OCI-LY7 (cell line): ENCODE data around the gene RAB3D. TPM values are rescaled to one million over a fixed set of nuclear protein-coding genes. Genes with fewer than 3 reads are reported as not detected.

Source experiments
- Bru-seq: library from RNA; stranded (reverse); fragments of 400-500 nt; gene quantifications from one replicate; lab custom pipeline; 2021; lab: Mats Ljungman, UMichigan
- BruChase-seq, 2 experiments: library from RNA; stranded (reverse); fragments of 400-500 nt; gene quantifications; one replicate each; lab custom pipeline; 2021; lab: Mats Ljungman, UMichigan
- BruUV-seq: library from RNA; stranded (reverse); fragments of 400-500 nt; replicated peaks from 2 replicates; lab custom pipeline; 2021; lab: Mats Ljungman, UMichigan
- CTCF ChIA-PET: fragments of 300-600 bp; sonication (Branson Sonifier 250); formaldehyde crosslinking; loops from one replicate; lab custom pipeline; 2022; ENCODE audit warnings: antibody characterized with exemption; ENCODE audit not compliant: unreplicated experiment; lab: Charles Lee
- POLR2A ChIA-PET: fragments of 300-600 bp; sonication (Branson Sonifier 250); formaldehyde crosslinking; loops from one replicate; lab custom pipeline; 2022; ENCODE audit warnings: antibody characterized with exemption; lab: Charles Lee
- DNase-seq: peaks from one replicate; pipeline ENCODE4 v3.0.0-alpha.2; 2015; ENCODE audit warnings: low spot score
- H2AFZ ChIP-seq: fragments of 200-600 bp; sonication (generic), shearing (Covaris generic); 2 replicates; pipeline ENCODE4 v1.6.1; 2014; ENCODE audit warnings: mild to moderate bottlenecking, antibody characterized with exemption, low read length, moderate library complexity
- H3K27ac ChIP-seq: fragments of 200-600 bp; sonication (generic); 2 replicates; pipeline ENCODE4 v1.5.1; 2014; ENCODE audit warnings: mixed run types, low read depth, mild to moderate bottlenecking, moderate library complexity, low read length, inconsistent platforms; ENCODE audit not compliant: poor library complexity, severe bottlenecking
- H3K36me3 ChIP-seq: fragments of 200-600 bp; sonication (generic); 2 replicates; pipeline ENCODE4 v1.6.1; 2014; ENCODE audit warnings: mild to moderate bottlenecking, antibody characterized with exemption, low read length, moderate library complexity, mixed read lengths; ENCODE audit not compliant: insufficient read depth
- H3K4me1 ChIP-seq: fragments of 200-600 bp; sonication (generic); 2 replicates; pipeline ENCODE4 v1.5.1; 2014; ENCODE audit warnings: mild to moderate bottlenecking, low read length; ENCODE audit not compliant: insufficient read depth, poor library complexity, severe bottlenecking
- H3K4me2 ChIP-seq: fragments of 200-600 bp; sonication (generic); 2 replicates; pipeline ENCODE4 v1.6.1; 2014; ENCODE audit warnings: mild to moderate bottlenecking, low read length
- H3K4me3 ChIP-seq: fragments of 200-600 bp; sonication (generic); 2 replicates; pipeline ENCODE4 v1.5.1; 2014; ENCODE audit warnings: mild to moderate bottlenecking, low read depth, low read length; ENCODE audit not compliant: poor library complexity, severe bottlenecking
- H3K79me2 ChIP-seq: fragments of 200-600 bp; sonication (generic); 2 replicates; pipeline ENCODE4 v1.6.1; 2016; ENCODE audit warnings: low read depth, mild to moderate bottlenecking, low read length, moderate library complexity, mixed read lengths; ENCODE audit not compliant: insufficient read depth
- H3K9me2 ChIP-seq: fragments of 200-600 bp; sonication (generic); 2 replicates; pipeline ENCODE4 v1.6.1; 2016; ENCODE audit warnings: mild to moderate bottlenecking, low read length, mixed read lengths; ENCODE audit not compliant: insufficient read depth
- H3K9me3 ChIP-seq: fragments of 200-600 bp; sonication (generic); 2 replicates; pipeline ENCODE4 v1.6.1; 2014; ENCODE audit warnings: mild to moderate bottlenecking, mixed run types, low read length, mixed read lengths
- H4K20me1 ChIP-seq: fragments of 200-600 bp; sonication (generic); 2 replicates; pipeline ENCODE4 v1.6.1; 2014; ENCODE audit warnings: mild to moderate bottlenecking, antibody characterized with exemption, low read length, moderate library complexity, mixed read lengths; ENCODE audit not compliant: insufficient read depth
- CTCF ChIP-seq: fragments of 200-600 bp; sonication (generic); conservative IDR thresholded peaks from 2 replicates; pipeline ENCODE4 v1.5.1; 2014; ENCODE audit warnings: mild to moderate bottlenecking, antibody characterized with exemption, low read length, moderate library complexity, mixed read lengths
- EZH2phosphoT487 ChIP-seq: fragments of 200-600 bp; sonication (generic); IDR thresholded peaks from 2 replicates; pipeline ENCODE4 v1.6.1; 2018; ENCODE audit warnings: low read depth, borderline replicate concordance, mild to moderate bottlenecking, mixed run types, antibody characterized with exemption, low read length, moderate library complexity, mixed read lengths
- intact Hi-C: fragments of 100-400 bp; cut with micrococcal nuclease; formaldehyde crosslinking; loops from one replicate; pipeline ENCODE4 v1.10.0; 2022; ENCODE audit not compliant: unreplicated experiment
- long read RNA-seq: library from polyadenylated mRNA; stranded (forward); transcript quantifications from one replicate; pipeline ENCODE4 v2.0.0, GENCODE V29; 2022
- total RNA-seq, 2 experiments: library from RNA; depleted of rRNA in 1 of 2; stranded (reverse); fragments of >200 nt in 1 of 2; shearing (Covaris generic) in 1 of 2; gene quantifications; 2 replicates each; pipeline ENCODE4 v1.2.3, GENCODE V29; 2014 to 2022

The RAB3D gene
- total RNA-seq (2014; rRNA removed; shearing (Covaris generic)) (1.1 and 1.9 TPM in 2 replicates), total RNA-seq (2022) (7.7 and 8.4 TPM in 2 replicates), Bru-seq, nascent RNA (percentile 42 among the genes with signal in this experiment), BruChase-seq, experiment 1, labeled RNA remaining after a 6-hour chase (percentile 46 among the genes with signal in this experiment), BruChase-seq, experiment 2, labeled RNA remaining after a 2-hour chase (percentile 50 among the genes with signal in this experiment)
- long read RNA-seq, full-length matches to known transcripts: 5 of 5 reads
- long read RNA-seq, partial matches to known transcripts: 0 of 5 reads
- long read RNA-seq, other reads (novel, unspliced or antisense): 0 of 5 reads

- no peaks in the 10 kb centered on the region for H3K9me3 ChIP-seq
- H3K4me2 ChIP-seq: peak within 1 kb of the TSS; percentile 87
- H3K79me2 ChIP-seq: no peaks in the 10 kb centered on the region
- no peaks in the 10 kb centered on the region for H4K20me1 ChIP-seq
- CTCF ChIA-PET: interaction anchor here (0.5 to 0.8 kb wide), 2 partner anchors 16 to 35 kb away, joined by 3 read pairs; partner anchors contain the start of gene SWSAP1
- no peak within 1 kb of the TSS for H3K27ac ChIP-seq
- H3K9me2 ChIP-seq: no peaks in the 10 kb centered on the region
- peak within 1 kb of the TSS; percentile 75 for H2AFZ ChIP-seq
- no TSS peak for BruUV-seq
- H3K36me3 ChIP-seq: peaks cover 7% of the 10 kb centered on the region
- peaks cover 25% of the 10 kb centered on the region for H3K4me1 ChIP-seq
- no peak for TF ChIP-seq EZH2phosphoT487
- peak within 1 kb of the TSS; percentile 74 for H3K4me3 ChIP-seq
- POLR2A ChIA-PET: interaction anchor here (0.7 to 1.1 kb wide), 3 partner anchors 12 to 37 kb away, joined by 3 to 4 read pairs (median 3); no protein-coding TSS in a partner anchor
- intact Hi-C loops: no loop called here
- DNase-seq: peak; percentile 90
Observed at GRCh38 chr19:11339254-11340098, at the start of gene RAB3D. TSS of gene RAB3D (minus strand) at chr19:11339657. CDS start at chr19:11337399, 2,258 bp downstream.

- H2AFZ ChIP-seq: peak overlapping the region; percentile 91
- DNase-seq: peak; percentile 65
- H3K79me2 ChIP-seq: no peaks in the 10 kb centered on the region
- peaks cover 34% of the 10 kb centered on the region for H3K4me1 ChIP-seq
- BruUV-seq: no TSS peak
- H3K4me2 ChIP-seq: peak overlapping the region; percentile 66
- H3K4me3 ChIP-seq: peak overlapping the region; percentile 23
- ChIA-PET POLR2A (interaction anchor here (0.6 to 1.3 kb wide), 2 partner anchors 13 to 27 kb away, joined by 3 to 4 read pairs; partner anchors contain the start of gene SWSAP1), CTCF (no interaction called here)
- no peaks in the 10 kb centered on the region for H3K9me3 ChIP-seq
- intact Hi-C loops: no loop called here
- no peaks in the 10 kb centered on the region for H3K9me2 ChIP-seq
- no peaks in the 10 kb centered on the region for H3K36me3 ChIP-seq
- H4K20me1 ChIP-seq: no peaks in the 10 kb centered on the region
- no peak for TF ChIP-seq EZH2phosphoT487
- no peak for TF ChIP-seq CTCF
- H3K27ac ChIP-seq: peak overlapping the region; percentile 56
Observed at GRCh38 chr19:11387162-11388034, 47.9 kb upstream of the RAB3D start.
